NT2/D1 (cell line): ENCODE data around the gene SLC22A15.

Experiments
- SUZ12 ChIP-seq: IDR thresholded peaks from 2 replicates; pipeline ENCODE4 v1.6.1; 2011; ENCODE audit not compliant: insufficient read length, insufficient read depth; ENCODE audit errors: extremely low read depth
- YY1 ChIP-seq: IDR thresholded peaks from 2 replicates; pipeline ENCODE4 v1.6.1; 2011; ENCODE audit not compliant: insufficient read length, insufficient read depth
- ZNF274 ChIP-seq: IDR thresholded peaks from 2 replicates; pipeline ENCODE4 v1.6.1; 2011; ENCODE audit warnings: mild to moderate bottlenecking, low read depth, low read length

DNA sequence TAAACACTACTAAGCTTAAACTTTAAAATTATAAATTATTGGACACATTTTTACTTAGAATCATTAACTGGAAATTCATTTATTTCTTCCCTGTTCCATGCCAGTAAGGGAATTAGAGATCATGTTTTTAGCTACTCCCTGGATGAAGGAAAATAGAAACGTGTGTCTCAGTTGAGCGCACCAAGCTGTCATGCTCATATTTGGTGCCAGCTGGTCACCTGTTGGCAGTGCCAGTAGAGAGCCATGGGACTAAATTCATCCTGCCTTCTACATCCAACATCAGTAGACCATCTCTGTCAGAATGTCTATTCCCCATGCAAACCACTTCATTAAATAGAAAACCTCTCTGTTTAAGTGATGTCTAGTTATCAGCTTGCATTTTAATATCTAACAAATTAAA, 17.4 kb upstream of the SLC22A15 start:
- TF ChIP-seq YY1 (no peak), SUZ12 (no peak), ZNF274 (no peak)
